Right renal pelvis (tissue), 4 donors: ENCODE results near the gene GRID1. TPM values are rescaled to one million over a fixed set of nuclear protein-coding genes. Genes with fewer than 3 reads are reported as not detected.
"Not testable (repeated sequence)": the region's sequence is repeated elsewhere in the genome, so short reads cannot be mapped to it uniquely, and the experiment has no call there.

Experiments
- DNase-seq, 4 donors: peaks; one replicate each; pipeline ENCODE4 v3.0.0-alpha.2; 2013; ENCODE audit warnings: low read depth in 4 of 4, low spot score in 3 of 4, missing footprints in 1 of 4
- polyA plus RNA-seq, 4 donors: library from polyadenylated mRNA; unstranded; fragments of 120-200 nt; gene quantifications; one replicate each; pipeline ENCODE4 v1.2.1, GENCODE V29; 2013; ENCODE audit not compliant: insufficient read length in 4 of 4

GRID1 gene
- polyA plus RNA-seq, 4 donors = 1.5 to 2.3 (median 2.1) TPM

- DNase-seq = no peak
Observed at GRCh38 chr10:86124734-86125133, 241.9 kb downstream of the GRID1 start.

GRCh38 chr10:86123715-86124114 lies 242.9 kb downstream of the GRID1 start:
- no peak for DNase-seq

- no peak for DNase-seq
Observed at GRCh38 chr10:86123304-86123703, 243.3 kb downstream of the GRID1 start.

GRCh38 chr10:86122646-86123045 lies 243.9 kb downstream of the GRID1 start:
- no peak for DNase-seq

GRCh38 chr10:86121200-86121599 lies 245.4 kb downstream of the GRID1 start:
- no peak for DNase-seq

- no peak for DNase-seq
Observed at GRCh38 chr10:86117051-86117450, 249.5 kb downstream of the GRID1 start.

- no peak for DNase-seq
Observed at GRCh38 chr10:86113983-86114382, 252.6 kb downstream of the GRID1 start.

GRCh38 chr10:86113501-86113900 lies 253.1 kb downstream of the GRID1 start:
- DNase-seq = no peak

- no peak for DNase-seq
Observed at GRCh38 chr10:86113044-86113443, 253.6 kb downstream of the GRID1 start.

GRCh38 chr10:86111902-86112545 lies 254.6 kb downstream of the GRID1 start:
- no peak for DNase-seq

- no peak for DNase-seq
Observed at GRCh38 chr10:86110156-86110786, 256.3 kb downstream of the GRID1 start.

GRCh38 chr10:86109421-86109820 lies 257.2 kb downstream of the GRID1 start:
- DNase-seq = no peak

GRCh38 chr10:86108696-86109095 lies 257.9 kb downstream of the GRID1 start:
- DNase-seq = no peak

- not testable (repeated sequence) for DNase-seq
Observed at GRCh38 chr10:86107611-86108310, 258.8 kb downstream of the GRID1 start.

- no peak for DNase-seq
Observed at GRCh38 chr10:86107131-86107530, 259.5 kb downstream of the GRID1 start.

GRCh38 chr10:86106616-86107015 lies 260.0 kb downstream of the GRID1 start:
- DNase-seq = no peak

GRCh38 chr10:86105640-86106039 lies 261.0 kb downstream of the GRID1 start:
- no peak for DNase-seq

- DNase-seq = no peak
Observed at GRCh38 chr10:86105181-86105580, 261.4 kb downstream of the GRID1 start.

- DNase-seq = no peak
Observed at GRCh38 chr10:86104611-86105145, 261.9 kb downstream of the GRID1 start.

GRCh38 chr10:86104156-86104555 lies 262.4 kb downstream of the GRID1 start:
- DNase-seq = no peak

GRCh38 chr10:86103391-86104101 lies 263.0 kb downstream of the GRID1 start:
- no peak for DNase-seq
